Medulla oblongata (tissue), 1 donor: ENCODE data around the gene OPN4.

ENCODE experiments used
- DNase-seq: peaks from one replicate; pipeline ENCODE4 v3.0.0-alpha.2; 2015; ENCODE audit errors: extremely low spot score

Gene OPN4

DNA sequence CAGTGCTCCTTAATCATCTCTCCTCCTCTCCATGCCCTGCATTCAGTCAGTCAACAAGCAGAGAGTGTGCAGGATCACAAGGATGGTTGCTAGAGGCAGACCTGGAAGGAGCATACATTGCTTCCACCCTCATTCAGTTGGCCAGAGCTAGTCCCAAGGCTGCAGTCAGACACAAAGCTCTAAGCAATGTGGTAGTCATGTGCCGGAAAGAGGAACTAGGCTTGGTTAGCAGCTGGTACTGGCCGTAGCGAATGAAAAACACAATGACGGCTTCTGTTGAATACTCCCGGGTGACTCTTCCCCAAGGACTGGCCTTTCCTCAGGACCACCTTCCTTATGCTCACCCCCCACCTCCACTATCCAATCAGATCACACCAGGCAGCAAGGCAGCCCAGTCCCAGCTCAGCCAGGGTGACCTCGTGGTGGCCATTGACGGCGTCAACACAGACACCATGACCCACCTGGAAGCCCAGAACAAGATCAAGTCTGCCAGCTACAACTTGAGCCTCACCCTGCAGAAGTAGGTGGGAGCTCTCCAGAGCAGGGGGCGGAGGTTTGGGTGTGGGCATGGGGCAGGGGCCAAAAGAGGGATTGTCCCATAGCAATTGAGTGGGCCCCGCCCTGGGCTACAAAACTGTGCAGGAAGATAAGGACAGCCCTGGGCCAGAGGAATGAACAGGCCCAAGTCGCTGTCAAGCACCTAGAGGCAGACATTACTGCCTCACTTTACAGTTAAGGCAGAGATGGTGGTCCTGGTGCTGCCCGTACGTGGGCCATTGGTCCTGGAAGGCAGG, 24.8 kb downstream of the OPN4 start:
- peak; percentile 91 for DNase-seq

DNA sequence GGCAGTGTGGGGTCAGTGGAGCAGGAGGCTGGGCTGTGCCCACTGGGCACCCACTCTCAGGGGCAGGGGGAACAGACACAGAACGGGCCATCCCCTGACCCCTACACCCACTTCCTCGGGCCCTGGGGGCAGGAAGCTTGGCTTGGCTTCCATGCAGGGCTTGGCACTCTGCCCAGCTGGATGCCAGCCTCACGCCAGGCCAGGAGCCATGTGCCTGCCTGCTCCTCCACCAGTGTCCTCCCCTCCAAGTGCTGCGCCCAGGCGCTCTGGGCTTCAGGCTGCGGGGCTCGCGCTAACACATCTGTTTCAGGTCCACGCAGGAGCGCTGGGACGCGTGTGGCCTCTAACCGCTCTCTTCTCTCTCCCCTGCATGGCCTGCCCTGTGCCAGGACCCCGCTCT, 26.7 kb downstream of the OPN4 start:
- DNase-seq = peak; percentile 54

DNA sequence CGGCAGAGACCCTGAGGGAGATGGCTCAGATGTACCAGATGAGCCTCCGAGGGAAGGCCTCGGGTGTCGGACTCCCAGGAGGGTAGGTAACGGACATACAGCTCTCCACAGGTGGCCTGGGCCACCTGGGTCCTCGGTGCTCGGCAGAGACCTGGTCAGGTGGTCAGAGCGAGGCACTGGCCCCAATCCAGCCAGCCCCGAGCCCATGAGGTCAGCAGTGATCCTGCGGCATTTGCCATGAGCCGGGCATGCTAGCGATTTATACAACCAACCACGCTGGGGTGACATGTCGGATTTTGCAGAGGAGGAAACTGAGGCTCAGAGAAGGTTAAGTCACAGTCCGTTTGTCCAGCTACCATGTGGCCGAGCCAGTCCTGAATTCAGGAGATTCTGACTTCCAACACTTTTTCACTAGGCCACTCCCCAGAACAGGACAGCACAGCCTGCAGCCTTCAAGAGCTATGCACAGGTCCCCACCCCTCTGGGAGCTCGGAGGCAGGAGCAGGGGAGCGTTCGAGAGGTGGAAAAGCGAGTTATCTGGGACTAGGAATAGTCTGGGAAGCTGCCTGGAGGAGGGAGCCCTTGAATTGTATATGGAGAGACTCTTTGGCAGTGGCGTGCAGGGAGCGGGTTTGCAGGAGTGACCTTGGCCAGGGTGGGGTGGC, 27.5 kb downstream of the OPN4 start:
- DNase-seq = no peak

DNA sequence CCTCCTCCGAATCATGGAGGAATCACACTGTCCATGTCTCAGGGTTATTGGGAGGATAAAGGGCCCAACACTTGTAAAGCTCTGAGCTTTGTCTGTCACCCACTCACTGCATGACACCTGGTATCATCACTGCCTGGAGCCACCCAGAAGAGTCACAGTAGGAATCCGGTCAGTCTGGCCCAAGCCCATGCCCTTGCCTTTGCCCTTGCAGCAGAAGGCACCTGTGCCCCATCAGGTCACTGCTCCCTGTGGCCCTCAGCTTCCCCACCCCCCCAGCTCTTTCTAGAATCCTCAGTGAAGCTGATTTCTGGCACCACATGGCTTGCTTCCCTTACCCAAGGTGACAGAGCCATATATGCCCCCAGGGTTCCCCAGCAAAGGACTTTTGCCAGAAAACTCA, 28.3 kb downstream of the OPN4 start:
- no peak for DNase-seq

DNA sequence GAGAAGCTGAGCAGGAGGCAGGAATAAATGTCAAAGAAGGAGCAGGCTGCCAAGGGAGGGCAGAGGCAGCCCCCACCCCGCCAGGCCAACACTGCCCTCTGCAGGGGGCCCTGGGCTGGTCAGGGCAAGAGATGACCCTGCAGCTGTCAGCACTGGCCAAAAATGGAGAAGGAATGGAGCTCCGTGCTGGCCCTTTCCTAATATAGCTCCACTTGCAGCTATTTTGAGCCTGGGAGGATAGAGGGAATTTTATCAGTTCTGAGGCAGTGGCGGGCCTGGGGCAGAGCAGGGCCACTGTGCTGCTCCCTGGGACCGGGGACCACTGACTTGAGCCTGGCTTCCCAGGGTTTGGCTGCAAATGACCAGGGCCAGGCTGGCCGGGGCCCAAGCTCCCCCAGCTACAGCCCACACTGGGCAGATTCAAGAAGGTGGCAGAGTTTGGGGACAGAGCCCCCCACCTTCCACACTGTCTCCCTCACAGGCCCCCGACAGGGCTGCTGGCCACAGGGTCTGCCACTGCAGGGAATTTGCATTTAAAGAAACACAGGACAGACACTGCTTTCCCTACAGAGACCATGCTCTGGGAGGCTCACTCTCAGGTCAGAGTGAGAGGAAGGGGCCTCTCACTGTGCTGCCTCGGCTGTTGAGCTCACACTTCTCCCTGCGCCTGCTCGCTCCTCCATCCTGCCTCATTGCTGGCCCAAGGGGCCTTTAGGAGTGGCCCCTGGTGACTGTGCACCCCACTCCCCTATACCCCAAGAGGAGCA, 30.2 kb downstream of the OPN4 start:
- DNase-seq = no peak

DNA sequence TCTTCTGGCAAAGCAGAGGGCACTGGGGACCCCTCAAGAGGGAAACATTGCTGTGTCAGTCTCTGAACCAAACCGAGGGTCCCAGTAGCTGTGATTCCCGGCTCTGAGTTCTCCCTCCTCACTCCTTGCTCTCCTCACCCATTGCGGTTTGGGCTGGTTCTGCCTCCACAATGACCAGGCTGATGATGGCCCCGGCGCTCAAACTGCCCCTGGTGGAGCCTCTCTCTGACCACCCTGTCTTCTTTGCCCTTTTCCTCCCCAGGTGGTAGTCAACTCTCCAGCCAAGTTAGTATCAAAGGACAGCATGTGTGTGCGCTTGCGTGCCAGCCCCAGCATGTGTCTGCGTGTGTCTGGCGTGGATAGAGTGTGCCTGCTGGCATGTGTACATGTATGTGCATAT, 31.1 kb downstream of the OPN4 start:
- no peak for DNase-seq

DNA sequence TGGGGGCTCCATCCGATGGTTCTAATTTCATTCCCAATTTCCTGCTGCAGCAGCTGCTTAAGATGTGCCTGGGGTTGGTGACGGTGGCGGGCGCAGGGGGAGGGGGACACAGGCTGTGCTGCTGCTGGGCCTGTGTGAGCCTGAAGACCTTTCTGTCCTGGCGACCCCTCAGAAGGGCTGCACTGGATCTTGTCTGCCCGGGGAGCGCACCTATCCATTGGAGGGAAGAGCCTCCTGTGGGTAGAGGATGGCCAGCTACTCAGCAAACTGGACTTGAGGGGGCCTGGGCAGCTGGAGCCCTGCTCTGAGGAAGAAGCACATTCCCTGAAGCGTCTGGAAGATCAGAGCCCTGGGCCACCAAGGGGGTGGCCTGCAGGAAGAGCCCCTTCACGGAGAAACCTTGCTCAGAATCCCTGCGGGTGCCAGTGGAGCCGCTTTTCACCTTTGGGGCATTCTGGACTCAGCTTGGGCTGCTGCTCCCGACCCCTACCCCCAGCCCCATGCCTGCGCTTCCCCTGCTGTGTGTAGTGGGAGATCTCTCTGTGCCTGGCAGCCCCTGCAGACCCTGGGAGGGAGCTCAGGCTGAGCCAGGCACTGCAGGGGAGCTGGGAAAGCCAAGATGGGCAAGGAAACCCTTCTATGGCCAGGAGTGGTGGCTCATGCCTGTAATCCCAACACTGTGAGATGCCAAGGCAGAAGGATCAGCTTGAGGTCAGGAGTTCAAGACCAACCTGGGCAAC, 31.7 kb downstream of the OPN4 start:
- no peak for DNase-seq

DNA sequence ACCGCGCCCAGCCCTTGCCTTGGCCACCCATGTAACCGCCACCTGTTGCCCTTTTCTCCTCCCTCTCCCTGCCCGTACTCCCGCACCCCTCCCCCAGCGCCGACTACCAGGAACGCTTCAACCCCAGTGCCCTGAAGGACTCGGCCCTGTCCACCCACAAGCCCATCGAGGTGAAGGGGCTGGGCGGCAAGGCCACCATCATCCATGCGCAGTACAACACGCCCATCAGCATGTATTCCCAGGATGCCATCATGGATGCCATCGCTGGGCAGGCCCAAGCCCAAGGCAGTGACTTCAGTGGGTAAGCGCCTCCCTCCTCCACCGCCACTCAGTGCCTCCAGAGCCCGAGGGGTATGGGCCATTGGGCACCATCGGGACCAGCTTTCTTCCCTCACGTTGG, 32.6 kb downstream of the OPN4 start:
- no peak for DNase-seq

DNA sequence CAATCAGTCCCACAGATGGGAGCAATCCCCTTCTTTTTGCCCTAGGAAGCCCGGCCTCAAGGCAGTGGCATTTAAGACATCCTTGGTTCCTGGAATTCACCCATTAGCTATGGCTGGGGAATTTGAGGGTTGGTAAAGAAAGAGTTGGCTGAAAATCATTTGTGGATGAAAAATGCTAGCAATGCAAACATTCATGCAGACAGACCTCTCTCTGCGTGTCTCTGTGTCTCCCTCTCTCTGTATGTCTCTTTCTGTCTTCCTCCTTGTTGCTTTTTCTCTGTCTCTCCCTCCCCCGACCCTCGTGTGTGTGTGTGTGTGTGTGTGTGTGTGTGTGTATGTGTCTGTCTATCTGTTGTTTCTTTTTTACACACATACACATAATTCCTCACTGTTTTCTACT, 33.4 kb downstream of the OPN4 start:
- no peak for DNase-seq

DNA sequence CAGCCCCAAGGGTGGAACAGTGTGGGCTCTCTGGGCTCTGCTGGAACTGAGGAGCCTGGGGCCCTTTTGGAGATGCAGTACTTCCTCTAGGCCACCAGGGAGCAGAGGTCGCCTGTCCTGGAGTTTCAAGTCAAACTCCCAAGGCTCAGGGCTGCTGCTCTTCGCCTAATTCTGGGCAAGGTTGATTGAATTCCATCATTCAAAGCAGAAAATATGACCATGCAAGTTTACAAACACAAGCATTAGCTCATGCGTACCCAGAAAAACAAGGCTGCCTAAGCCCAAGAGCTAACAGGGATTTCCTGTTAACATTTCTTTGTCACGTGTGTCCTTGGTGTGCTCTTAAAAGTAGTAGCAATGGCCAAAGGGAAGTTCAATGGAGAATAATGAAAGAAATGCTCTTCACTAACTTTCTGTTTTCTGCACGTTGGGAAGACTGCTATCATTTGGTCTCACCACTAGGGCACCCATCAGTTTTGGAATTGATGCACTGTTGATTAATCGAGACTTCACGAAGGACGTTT, 34.1 kb downstream of the OPN4 start:
- DNase-seq = peak; percentile 85

DNA sequence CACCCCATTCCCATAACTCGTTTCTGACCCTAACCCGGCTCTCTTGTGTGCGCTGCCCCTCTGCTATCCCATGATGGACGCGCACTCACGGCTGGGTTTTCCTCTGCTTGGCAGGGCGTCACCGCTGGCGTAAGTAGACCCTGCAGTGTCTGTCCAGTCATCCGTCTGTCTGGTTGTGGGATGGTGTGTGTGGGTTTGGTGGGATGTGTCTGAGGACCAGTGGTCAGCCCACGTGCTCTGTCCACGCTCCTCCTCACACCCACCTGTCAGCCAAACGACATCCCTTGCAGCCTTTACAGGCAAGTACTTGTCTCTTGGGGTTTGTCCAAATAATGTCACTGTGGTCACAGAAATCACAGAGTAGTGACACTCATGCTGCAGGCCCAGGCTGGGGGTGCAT, 34.8 kb downstream of the OPN4 start:
- DNase-seq = no peak

DNA sequence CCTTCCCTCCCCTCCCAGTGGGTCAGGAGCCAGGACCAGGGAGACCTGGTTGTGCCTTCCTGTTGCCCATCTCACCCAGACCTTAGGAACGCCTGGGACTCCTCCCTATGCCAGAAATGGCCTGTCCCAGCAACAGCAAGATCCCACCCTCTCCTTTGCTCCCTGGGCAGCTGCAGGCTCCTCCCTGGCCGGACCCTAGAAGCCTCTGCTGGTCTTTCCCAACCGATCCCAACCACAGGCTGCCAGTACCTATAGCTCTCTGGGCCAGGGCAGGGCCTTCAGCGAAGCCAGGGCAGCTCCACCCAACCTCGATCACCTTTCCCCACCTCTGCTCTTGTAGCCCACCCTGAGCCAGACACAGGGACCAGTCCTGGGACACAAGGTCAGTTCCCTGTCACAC, 35.9 kb downstream of the OPN4 start:
- no peak for DNase-seq

DNA sequence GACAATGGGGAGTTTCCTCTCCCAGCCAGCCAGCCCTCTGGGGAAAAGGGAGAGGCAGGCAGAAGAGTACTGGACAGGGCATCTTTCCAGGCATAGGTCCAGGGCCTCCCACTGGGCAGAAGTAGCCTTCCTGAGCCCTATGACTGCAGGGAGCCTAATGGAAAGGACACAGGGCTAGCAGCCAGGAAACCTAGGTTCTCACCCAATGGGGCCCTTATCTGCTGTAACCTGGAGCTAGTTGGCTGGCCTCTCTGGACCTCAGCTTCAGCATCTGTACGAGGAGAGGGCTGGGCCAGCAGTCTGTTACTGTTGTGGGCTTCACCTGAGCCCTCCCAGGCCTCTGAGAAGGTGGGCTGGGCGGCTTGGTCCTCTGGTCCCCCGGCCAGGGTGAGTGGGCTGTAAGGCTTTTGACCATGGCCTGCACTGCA, 36.3 kb downstream of the OPN4 start:
- DNase-seq = no peak

DNA sequence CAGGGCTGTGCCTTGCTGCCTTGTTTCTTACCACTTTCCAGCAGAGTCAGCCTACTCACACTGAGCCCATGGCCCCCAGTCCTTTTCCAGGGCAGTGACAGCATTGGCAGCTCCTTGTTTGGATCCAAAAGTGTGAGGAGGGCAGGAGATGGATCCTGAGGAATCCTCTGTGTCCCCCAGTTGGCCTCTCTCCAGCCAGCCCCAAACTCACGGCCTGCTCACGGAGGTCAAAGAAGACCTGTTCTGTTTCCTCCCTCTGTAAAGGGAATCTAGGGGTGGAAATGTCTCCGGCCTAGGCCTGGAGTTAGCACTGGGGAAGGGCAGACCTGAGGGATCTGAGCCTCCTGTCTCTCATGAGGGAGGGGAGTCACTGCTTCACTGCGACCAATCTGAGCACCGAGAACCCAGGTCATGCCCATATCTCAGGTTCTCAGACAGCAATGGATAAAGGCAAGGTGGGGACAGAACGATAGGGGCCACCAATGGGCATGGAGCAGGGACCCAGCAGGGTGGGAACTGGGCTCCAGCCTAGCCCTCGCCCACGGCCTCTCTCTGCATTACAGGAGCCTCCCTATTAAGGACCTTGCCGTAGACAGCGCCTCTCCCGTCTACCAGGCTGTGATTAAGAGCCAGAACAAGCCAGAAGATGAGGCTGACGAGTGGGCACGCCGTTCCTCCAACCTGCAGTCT, 37.1 kb downstream of the OPN4 start:
- no peak for DNase-seq

DNA sequence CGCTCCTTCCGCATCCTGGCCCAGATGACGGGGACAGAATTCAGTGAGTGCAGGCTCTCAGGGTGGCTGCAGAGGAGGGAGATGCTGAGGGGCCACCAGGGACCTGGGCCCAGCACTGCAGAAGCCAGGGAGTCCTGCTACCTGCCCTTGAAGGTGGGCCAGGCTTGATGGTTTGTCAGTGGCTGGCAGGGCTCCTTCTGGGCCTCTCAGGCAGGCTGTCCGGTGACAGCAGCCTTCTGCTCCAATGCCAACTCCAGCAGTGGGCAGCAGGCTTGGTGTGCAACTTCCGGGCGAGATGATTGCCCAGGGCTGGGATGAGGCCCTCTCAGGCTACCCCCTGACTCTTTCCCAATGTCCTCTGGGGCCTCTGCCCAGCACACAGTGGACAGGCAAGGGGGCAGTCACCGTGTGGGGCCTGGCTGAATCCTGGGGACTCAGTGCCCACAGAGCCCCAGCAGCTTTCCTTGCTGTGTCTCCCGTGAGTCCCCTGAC, 37.7 kb downstream of the OPN4 start:
- no peak for DNase-seq

DNA sequence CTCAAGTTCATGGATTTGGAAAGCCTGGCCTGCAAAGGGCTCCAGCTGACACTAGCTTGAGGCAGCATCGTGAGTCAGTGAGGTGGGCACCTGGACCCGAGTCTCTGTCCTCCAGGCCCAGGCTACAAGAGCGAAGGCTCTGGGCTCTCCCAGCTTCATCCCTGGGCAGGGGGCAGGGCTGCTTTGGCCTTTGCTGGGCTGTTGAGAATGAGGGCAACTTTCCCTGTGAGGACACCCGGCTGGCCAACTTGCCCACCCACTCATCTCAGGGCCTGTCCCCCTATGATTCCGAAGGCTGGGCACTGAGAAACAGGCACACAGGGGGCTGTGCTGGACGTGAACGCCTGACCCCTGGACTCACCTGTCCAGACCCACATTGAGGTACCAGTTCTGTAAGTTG, 38.3 kb downstream of the OPN4 start:
- no peak for DNase-seq

DNA sequence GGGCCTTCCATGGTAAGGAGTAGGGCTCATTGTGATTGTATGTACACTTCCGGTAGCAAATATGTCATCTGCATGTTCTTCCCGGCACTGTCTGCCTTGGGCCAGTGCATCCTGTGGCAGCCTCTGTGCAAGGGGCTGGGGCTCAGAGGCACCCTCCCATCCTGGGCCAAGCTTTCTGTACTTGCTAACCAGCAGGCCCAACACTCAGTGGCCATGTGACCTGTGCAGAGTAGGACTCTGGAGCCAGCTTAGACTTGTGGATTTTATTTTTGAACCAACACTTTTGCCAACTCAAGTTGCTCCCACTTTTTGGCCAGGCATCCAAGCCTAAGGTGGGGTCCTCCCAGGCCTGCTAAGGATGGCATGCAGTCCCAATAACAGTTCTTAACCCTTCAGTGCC, 38.9 kb downstream of the OPN4 start:
- DNase-seq = no peak

DNA sequence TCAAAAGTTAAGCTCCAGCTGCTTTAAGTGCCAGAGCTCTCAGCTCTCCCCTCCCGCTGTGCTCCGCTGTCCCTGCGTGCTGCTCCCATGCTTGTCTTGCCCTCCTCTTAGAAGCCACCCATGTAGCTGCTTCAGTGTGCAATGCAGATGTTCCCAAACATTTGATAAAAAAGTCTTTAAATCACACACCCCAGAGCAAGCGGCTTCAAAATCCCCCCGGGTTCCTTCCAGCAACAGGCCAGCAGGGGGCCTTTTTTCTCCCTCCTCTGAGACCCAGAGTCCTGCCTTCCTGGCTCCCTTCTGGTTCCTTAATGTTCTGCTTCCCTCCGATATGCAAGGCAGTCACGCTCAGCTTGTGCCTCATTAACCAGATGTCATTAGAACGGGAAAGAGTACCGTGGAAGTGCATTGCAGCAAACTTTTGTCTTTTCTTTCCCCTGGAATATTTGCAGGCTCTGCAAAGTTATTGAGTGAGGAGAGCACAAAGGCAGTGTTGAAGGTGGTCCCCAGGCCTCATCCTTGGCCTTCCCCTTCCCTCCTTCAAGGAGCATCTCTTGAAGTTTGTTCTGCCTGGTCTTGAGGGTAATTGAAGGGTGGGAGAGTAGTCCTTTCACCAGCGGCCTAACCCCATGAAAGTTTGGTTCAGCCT, 39.5 kb downstream of the OPN4 start:
- DNase-seq = peak; percentile 50

DNA sequence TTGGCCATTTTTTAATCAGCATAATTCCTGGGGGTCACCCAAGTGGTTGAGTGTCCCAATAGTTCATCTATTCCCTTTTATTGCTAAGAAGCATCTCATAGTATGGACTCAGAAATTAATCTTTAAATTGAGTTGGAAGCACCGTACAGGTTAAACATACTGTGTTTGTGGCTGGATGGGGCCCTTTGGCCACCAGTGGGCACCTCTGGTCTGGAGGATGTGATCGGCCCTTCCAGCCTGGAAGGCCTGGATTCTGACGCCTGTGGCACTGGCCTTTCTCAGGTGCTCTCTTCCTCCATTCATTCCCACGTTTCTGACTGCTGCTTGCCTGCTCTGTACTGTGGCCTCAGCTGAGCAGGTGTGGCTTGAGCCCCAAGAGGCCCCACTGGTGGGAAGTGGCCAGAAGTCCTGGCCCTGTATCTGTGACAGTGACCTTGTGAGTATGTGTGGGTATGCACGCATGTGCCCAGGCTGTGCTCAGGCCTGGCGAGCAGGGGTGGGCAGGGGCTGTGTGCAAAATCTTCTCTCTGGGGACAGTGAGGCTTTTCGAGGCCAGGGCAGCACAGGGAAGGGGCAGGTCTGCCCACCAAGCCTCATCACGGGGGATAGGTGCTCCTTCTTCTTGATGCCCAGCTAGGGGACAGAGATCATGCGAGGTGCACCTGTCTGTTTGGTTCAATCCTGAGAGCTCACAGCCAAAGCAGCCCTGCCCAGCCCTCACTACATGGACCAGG, 44.0 kb downstream of the OPN4 start:
- no peak for DNase-seq

DNA sequence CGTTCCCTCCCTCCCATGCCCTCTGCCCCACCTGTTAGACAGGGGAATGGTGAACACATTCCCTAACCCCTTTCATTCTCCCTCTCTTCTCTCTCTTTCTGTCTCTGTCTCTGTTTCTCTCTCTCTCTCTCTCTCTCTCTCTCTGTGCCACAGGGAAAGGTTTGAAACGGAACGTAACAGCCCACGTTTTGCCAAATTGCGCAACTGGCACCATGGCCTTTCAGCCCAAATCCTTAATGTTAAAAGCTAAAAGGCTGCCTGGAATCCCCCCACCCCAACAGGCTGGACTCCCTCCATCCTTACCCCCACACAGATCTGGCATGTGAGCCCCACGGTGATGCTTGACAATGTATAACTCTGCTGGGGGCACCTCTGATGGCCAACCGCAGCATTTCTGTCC, 44.8 kb downstream of the OPN4 start:
- no peak for DNase-seq
